H9 (cell line): ENCODE data around the gene TMA16. TPM values are rescaled to one million over a fixed set of nuclear protein-coding genes. Genes with fewer than 3 reads are reported as not detected.

Experiments
- DNase-seq: peaks from one replicate; pipeline ENCODE4 v3.0.0-alpha.2; 2017
- H2AFZ ChIP-seq: one replicate; pipeline ENCODE4 v1.6.1; 2013; ENCODE audit warnings: mild to moderate bottlenecking, low read length, control low read depth, moderate library complexity
- H2AK5ac ChIP-seq: 2 replicates; pipeline ENCODE4 v1.6.1; 2013; ENCODE audit warnings: low read length, control low read depth, mixed read lengths; ENCODE audit not compliant: insufficient read length
- H2BK120ac ChIP-seq: one replicate; pipeline ENCODE4 v1.6.1; 2013; ENCODE audit warnings: low read depth, mild to moderate bottlenecking, low read length, control low read depth, inconsistent platforms; ENCODE audit not compliant: poor library complexity, severe bottlenecking
- H2BK12ac ChIP-seq: 2 replicates; pipeline ENCODE4 v1.6.1; 2013; ENCODE audit warnings: low read length, control low read depth, mixed read lengths, low read depth; ENCODE audit not compliant: insufficient read length
- H2BK15ac ChIP-seq: 2 replicates; pipeline ENCODE4 v1.6.1; 2013; ENCODE audit warnings: low read depth, low read length, control low read depth
- H2BK20ac ChIP-seq: one replicate; pipeline ENCODE4 v1.6.1; 2013; ENCODE audit warnings: low read depth, mild to moderate bottlenecking, low read length, control low read depth, inconsistent platforms; ENCODE audit not compliant: poor library complexity, severe bottlenecking
- H2BK5ac ChIP-seq: 2 replicates; pipeline ENCODE4 v1.6.1; 2013; ENCODE audit warnings: low read length, control low read depth, mixed read lengths; ENCODE audit not compliant: insufficient read length
- H3K14ac ChIP-seq: 2 replicates; pipeline ENCODE4 v1.6.1; 2013; ENCODE audit warnings: low read length, control low read depth; ENCODE audit not compliant: insufficient read depth
- H3K18ac ChIP-seq: 2 replicates; pipeline ENCODE4 v1.6.1; 2013; ENCODE audit warnings: low read depth, mild to moderate bottlenecking, mixed read lengths, low read length, control low read depth; ENCODE audit not compliant: insufficient read length
- H3K23ac ChIP-seq: 2 replicates; pipeline ENCODE4 v1.6.1; 2013; ENCODE audit warnings: low read length, control low read depth, mixed read lengths, low read depth; ENCODE audit not compliant: insufficient read length
- H3K23me2 ChIP-seq: 2 replicates; pipeline ENCODE4 v1.6.1; 2013; ENCODE audit warnings: low read depth, mild to moderate bottlenecking, mixed read lengths, low read length, control low read depth; ENCODE audit not compliant: insufficient read length, poor library complexity, severe bottlenecking
- H3K27ac ChIP-seq: 2 replicates; pipeline ENCODE4 v1.5.1; 2013; ENCODE audit warnings: low read length, control low read depth, mixed read lengths, low read depth; ENCODE audit not compliant: insufficient read length
- H3K27me3 ChIP-seq: 2 replicates; pipeline ENCODE4 v1.6.1; 2013; ENCODE audit warnings: low read length, control low read depth, inconsistent platforms; ENCODE audit not compliant: insufficient read depth
- H3K4ac ChIP-seq: 2 replicates; pipeline ENCODE4 v1.6.1; 2013; ENCODE audit warnings: low read depth, mild to moderate bottlenecking, control low read depth, inconsistent platforms, low read length, moderate library complexity
- H3K4me1 ChIP-seq: 2 replicates; pipeline ENCODE4 v1.6.1; 2013; ENCODE audit warnings: low read length, control low read depth, inconsistent platforms; ENCODE audit not compliant: insufficient read depth
- H3K4me2 ChIP-seq: 2 replicates; pipeline ENCODE4 v1.6.1; 2013; ENCODE audit warnings: low read length, control low read depth, mixed read lengths; ENCODE audit not compliant: insufficient read length, insufficient read depth
- H3K56ac ChIP-seq: 2 replicates; pipeline ENCODE4 v1.6.1; 2013; ENCODE audit warnings: low read depth, mild to moderate bottlenecking, mixed read lengths, low read length, control low read depth; ENCODE audit not compliant: insufficient read length
- H3K79me1 ChIP-seq: 2 replicates; pipeline ENCODE4 v1.6.1; 2013; ENCODE audit warnings: low read depth, mild to moderate bottlenecking, moderate library complexity, low read length, control low read depth, inconsistent platforms; ENCODE audit not compliant: insufficient read depth, poor library complexity, severe bottlenecking
- H3K79me2 ChIP-seq: 2 replicates; pipeline ENCODE4 v1.6.1; 2013; ENCODE audit warnings: low read length, control low read depth, inconsistent platforms; ENCODE audit not compliant: insufficient read depth
- H3K9ac ChIP-seq: 2 replicates; pipeline ENCODE4 v1.6.1; 2013; ENCODE audit warnings: low read length, control low read depth, mixed read lengths; ENCODE audit not compliant: insufficient read length; ENCODE audit errors: extremely low read depth
- H3K9me3 ChIP-seq: one replicate; pipeline ENCODE4 v1.6.1; 2013; ENCODE audit warnings: low read depth, low read length, inconsistent platforms; ENCODE audit not compliant: control insufficient read depth
- H3T11ph ChIP-seq: one replicate; pipeline ENCODE4 v1.6.1; 2013; ENCODE audit warnings: mild to moderate bottlenecking, low read length, control low read depth, inconsistent platforms
- H4K20me1 ChIP-seq: one replicate; pipeline ENCODE4 v1.6.1; 2013; ENCODE audit not compliant: control insufficient read depth, insufficient read length, insufficient read depth
- H4K5ac ChIP-seq: 2 replicates; pipeline ENCODE4 v1.6.1; 2013; ENCODE audit warnings: low read depth, mild to moderate bottlenecking, mixed read lengths, low read length, control low read depth; ENCODE audit not compliant: insufficient read length
- H4K8ac ChIP-seq: replicated peaks from 2 replicates; pipeline ENCODE4 v1.6.1; 2013; ENCODE audit warnings: low read length, control low read depth, mixed read lengths, low read depth; ENCODE audit not compliant: insufficient read length
- H4K91ac ChIP-seq: 2 replicates; pipeline ENCODE4 v1.6.1; 2013; ENCODE audit warnings: low read depth, mild to moderate bottlenecking, moderate library complexity, mixed read lengths, low read length, control low read depth; ENCODE audit not compliant: insufficient read length
- H3K27ac Mint-ChIP-seq, 3 experiments: 2 replicates in 2 of 3; 3 replicates in 1 of 3; pipeline ENCODE4 v1.8.0; 2020 to 2021; ENCODE audit warnings: mixed read lengths in 3 of 3, mild to moderate bottlenecking in 1 of 3, moderate library complexity in 1 of 3
- H3K27me3 Mint-ChIP-seq: 2 replicates; pipeline ENCODE4 v1.8.0; 2021; ENCODE audit warnings: low read depth, mild to moderate bottlenecking, moderate library complexity, mixed read lengths
- H3K36me3 Mint-ChIP-seq, 3 experiments: 2 replicates in 2 of 3; 3 replicates in 1 of 3; pipeline ENCODE4 v1.8.0; 2020 to 2021; ENCODE audit warnings: low read depth in 3 of 3, mixed read lengths in 3 of 3; ENCODE audit not compliant: insufficient read depth in 1 of 3
- H3K4me1 Mint-ChIP-seq, 2 experiments: 2 replicates each; pipeline ENCODE4 v1.8.0; 2020; ENCODE audit warnings: mixed read lengths in 2 of 2
- H3K4me3 Mint-ChIP-seq, 2 experiments: 2 replicates in 1 of 2; 3 replicates in 1 of 2; pipeline ENCODE4 v1.8.0; 2020 to 2021; ENCODE audit warnings: mild to moderate bottlenecking in 2 of 2, mixed read lengths in 2 of 2, moderate library complexity in 1 of 2
- H3K9me3 Mint-ChIP-seq, 2 experiments: 2 replicates in 1 of 2; 3 replicates in 1 of 2; pipeline ENCODE4 v1.8.0; 2020; ENCODE audit warnings: mild to moderate bottlenecking in 2 of 2, mixed read lengths in 2 of 2, moderate library complexity in 1 of 2
- CTCF ChIP-seq: fragments of 200-600 bp; sonication (generic); conservative IDR thresholded peaks from 3 replicates; pipeline ENCODE4 v1.8.0; 2021; ENCODE audit warnings: antibody characterized with exemption, mild to moderate bottlenecking
- WGBS: extraction: QIAGEN DNeasy Blood & Tissue Kit; methylation state at CpG from one replicate; pipeline ENCODE4 v1.1.7; 2013; ENCODE audit warnings: missing lambda C conversion rate, low lambda C conversion rate, mixed read lengths; ENCODE audit not compliant: insufficient read length; ENCODE audit errors: extremely low coverage; 5-methylcytosine and 5-hydroxymethylcytosine counted together
- total RNA-seq: library from RNA; stranded (reverse); gene quantifications from 2 replicates; pipeline ENCODE4 v1.2.1, GENCODE V29; 2021

Gene TMA16
- total RNA-seq, 1 experiment from 2014 or later: 61.3 TPM

- Mint-ChIP-seq H3K9me3 (no peaks in the 10 kb centered on the region), H3K4me3 (no peak overlapping the region), H3K27me3 (no peaks in the 10 kb centered on the region), H3K27ac (peak overlapping the region in 1 of 3 experiments; percentile 76; a peak in 1 of 7 replicates), H3K36me3 (peaks cover 0 to 4% (median 4%) of the 10 kb centered on the region in 3 experiments; a peak in 4 of 7 replicates), H3K4me1 (peaks cover 14% of the 10 kb centered on the region in 2 experiments)
- Histone ChIP-seq H2BK120ac (no peak overlapping the region), H3K27ac (no peak overlapping the region), H3T11ph (no peak overlapping the region), H3K4ac (no peak overlapping the region), H3K79me2 (no peaks in the 10 kb centered on the region), H2BK20ac (no peak overlapping the region), H2BK15ac (no peak overlapping the region), H2AK5ac (no peak overlapping the region), H3K4me1 (no peaks in the 10 kb centered on the region), H2AFZ (no peak overlapping the region), H3K56ac (no peak overlapping the region), H2BK12ac (no peak overlapping the region), H4K5ac (no peak overlapping the region), H3K18ac (no peak overlapping the region), H3K4me2 (no peak overlapping the region), H3K79me1 (no peaks in the 10 kb centered on the region), H3K14ac (no peak overlapping the region), H4K20me1 (no peaks in the 10 kb centered on the region), H4K8ac (no peak overlapping the region), H2BK5ac (no peak overlapping the region), H4K91ac (no peak overlapping the region), H3K23ac (no peak overlapping the region), H3K23me2 (no peaks in the 10 kb centered on the region), H3K27me3 (no peaks in the 10 kb centered on the region), H3K9me3 (no peaks in the 10 kb centered on the region), H3K9ac (no peak overlapping the region)
- no peak for DNase-seq
- no CpG with 5 or more reads among the region's 2 CpGs for WGBS
- TF ChIP-seq CTCF: no peak
Observed at GRCh38 chr4:163536091-163536490, 41.6 kb downstream of the TMA16 start.
